HG02973 (cell line): ENCODE measurements around the gene RIGI.
A peak's percentile ranks its signal among the peaks of the same experiment; 100 is the strongest.
"Not testable (repeated sequence)": the region's sequence is repeated elsewhere in the genome, so short reads cannot be mapped to it uniquely, and the experiment has no call there.

ENCODE experiments used
- ATAC-seq: cut with Tn5 transposase; IDR thresholded peaks from one replicate; pipeline ENCODE4 v1.9.1; 2021; ENCODE audit warnings: moderate library complexity; ENCODE audit not compliant: unreplicated experiment

RIGI gene

GRCh38 chr9:32533336-32533735 is 7.3 kb upstream of the RIGI start:
- ATAC-seq = no peak

- ATAC-seq = no peak
Measured at GRCh38 chr9:32526707-32527048, 682 bp upstream of the RIGI start.

GRCh38 chr9:32525709-32526030 is 326 bp downstream of the RIGI start:
- ATAC-seq = peak; percentile 12

GRCh38 chr9:32524892-32525708 is 896 bp downstream of the RIGI start:
- ATAC-seq = peak; percentile 14

- not testable (repeated sequence) for ATAC-seq
Measured at GRCh38 chr9:32524558-32524891, 1.5 kb downstream of the RIGI start.

- ATAC-seq = no peak
Measured at GRCh38 chr9:32523910-32524309, 2.1 kb downstream of the RIGI start.

GRCh38 chr9:32518276-32518675 is 7.7 kb downstream of the RIGI start:
- ATAC-seq = no peak

- no peak for ATAC-seq
Measured at GRCh38 chr9:32516241-32516640, 9.8 kb downstream of the RIGI start.

GRCh38 chr9:32508728-32509127 is 17.3 kb downstream of the RIGI start:
- no peak for ATAC-seq

GRCh38 chr9:32503008-32503407 is 23.0 kb downstream of the RIGI start:
- no peak for ATAC-seq

GRCh38 chr9:32502464-32502863 is 23.5 kb downstream of the RIGI start:
- ATAC-seq = no peak

GRCh38 chr9:32501868-32502267 is 24.1 kb downstream of the RIGI start:
- no peak for ATAC-seq

GRCh38 chr9:32500768-32501167 is 25.2 kb downstream of the RIGI start:
- ATAC-seq = no peak

GRCh38 chr9:32497921-32498320 is 28.1 kb downstream of the RIGI start:
- no peak for ATAC-seq

GRCh38 chr9:32490601-32491000 is 35.4 kb downstream of the RIGI start:
- ATAC-seq = no peak

GRCh38 chr9:32487981-32488380 is 38.0 kb downstream of the RIGI start:
- no peak for ATAC-seq

GRCh38 chr9:32486839-32487562 is 39.0 kb downstream of the RIGI start:
- no peak for ATAC-seq

- ATAC-seq = no peak
Measured at GRCh38 chr9:32483343-32483742, 42.7 kb downstream of the RIGI start.
